NCI-H2227 (cell line): ENCODE results near the gene SUMO4.

Experiments
- DNase-seq: peaks from one replicate; lab custom pipeline; 2025; ENCODE audit not compliant: unreplicated experiment; lab: John Stamatoyannopoulos, UW

The SUMO4 gene

GRCh38 chr6:149389509-149390297 is 10.4 kb upstream of the SUMO4 start:
- no peak for DNase-seq

DNA sequence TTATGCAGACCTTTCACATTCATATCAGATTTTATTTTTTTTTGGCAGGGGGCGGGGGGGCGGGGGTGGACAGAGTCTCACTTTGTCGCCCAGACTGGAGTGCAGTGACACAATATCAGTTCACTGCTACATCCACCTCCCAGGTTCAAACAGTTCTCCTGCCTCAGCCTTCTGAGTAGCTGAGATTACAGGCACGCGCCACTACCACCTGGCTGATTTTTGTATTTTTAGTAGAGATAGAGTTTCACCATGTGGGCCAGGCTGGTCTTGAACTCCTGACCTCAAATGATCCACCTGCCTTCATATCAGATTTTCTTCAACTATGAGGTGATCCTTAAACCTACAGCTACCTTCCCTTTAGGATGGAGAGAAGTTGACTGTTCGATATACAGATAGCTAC is 8.0 kb upstream of the SUMO4 start:
- DNase-seq, result no peak

GRCh38 chr6:149392535-149392934 is 7.5 kb upstream of the SUMO4 start:
- no peak for DNase-seq

GRCh38 chr6:149393002-149393679 is 6.9 kb upstream of the SUMO4 start:
- DNase-seq, result no peak

GRCh38 chr6:149395185-149395584 is 4.9 kb upstream of the SUMO4 start:
- DNase-seq, result no peak

DNA sequence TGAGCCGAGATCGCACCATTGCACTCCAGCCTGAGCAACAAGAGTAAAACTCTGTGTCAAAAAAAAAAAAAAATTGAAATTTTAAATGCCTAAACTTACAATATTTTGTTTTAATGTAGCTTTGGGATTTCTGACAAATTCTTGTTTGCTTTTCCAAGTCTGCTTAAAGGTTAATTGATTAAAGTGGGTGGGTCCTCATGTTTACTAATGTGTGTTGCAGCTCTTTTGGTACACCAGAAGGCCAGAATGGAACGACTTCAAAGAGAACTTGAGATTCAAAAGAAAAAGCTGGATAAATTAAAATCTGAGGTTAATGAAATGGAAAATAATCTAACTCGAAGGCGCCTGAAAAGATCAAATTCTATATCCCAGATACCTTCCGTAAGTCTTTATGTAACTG is 2.7 kb upstream of the SUMO4 start:
- DNase-seq, result no peak

DNA sequence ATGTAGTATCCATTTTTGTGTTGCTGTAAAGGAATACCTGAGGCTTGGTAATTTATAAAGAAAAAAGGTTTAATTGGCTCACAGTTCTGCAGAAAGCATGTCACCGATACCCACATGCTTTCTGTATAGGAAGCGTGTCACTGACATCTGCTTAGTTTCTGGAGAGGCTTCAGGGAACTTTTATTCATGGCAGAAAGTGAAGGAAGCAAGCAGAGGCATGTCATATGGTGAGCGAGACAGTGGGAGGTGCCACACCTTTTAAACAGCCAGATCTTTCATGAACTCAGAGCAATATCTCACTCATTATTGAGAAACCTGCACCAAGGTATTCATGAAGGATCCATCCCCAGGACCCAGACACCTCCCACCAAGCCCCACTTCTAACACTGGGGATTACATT is 3.5 kb downstream of the SUMO4 start:
- no peak for DNase-seq

DNA sequence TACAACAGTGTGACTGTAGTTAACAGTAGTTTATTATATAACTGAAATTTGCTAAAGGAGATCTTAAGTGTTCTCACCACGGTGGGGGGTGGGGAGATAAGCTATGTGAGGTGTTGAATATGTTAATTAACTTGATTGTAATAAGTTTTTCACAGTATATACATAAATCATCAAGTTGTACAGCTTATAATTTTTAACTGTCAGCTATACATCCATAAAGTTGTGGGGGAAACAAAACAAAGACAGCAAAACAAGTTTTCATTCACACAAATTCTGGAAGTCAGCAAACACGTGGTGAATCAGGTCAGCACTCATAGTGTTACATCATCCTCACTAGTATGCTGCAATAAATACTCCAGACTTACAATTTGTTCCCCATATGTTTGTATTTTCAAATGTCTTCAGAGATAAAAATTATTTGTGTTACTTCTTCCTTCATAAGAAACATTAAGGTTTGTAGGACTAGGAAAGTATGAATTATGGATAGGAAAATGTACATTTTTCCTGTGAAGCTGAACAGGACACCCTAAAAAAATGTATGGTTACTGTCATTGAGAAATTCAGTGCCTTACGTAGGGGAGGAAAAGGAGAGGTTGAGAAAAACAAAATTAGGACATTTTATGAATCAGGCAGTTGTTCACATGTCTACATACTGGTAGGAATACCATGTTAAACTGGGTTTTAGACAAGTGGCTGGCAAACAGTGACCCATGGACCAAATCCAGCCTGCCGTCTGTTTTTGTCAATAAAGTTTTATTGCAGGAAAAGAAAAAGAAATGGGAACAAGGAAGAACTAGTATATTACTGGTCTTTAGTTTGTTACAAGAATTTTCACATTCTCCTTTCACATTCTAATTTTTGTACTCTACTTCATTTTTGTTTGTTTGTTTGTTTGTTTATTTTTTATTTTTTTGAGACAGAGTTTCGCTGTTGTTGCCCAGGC is 6.0 kb downstream of the SUMO4 start:
- no peak for DNase-seq

GRCh38 chr6:149409617-149410016 is 9.6 kb downstream of the SUMO4 start:
- DNase-seq, result no peak

DNA sequence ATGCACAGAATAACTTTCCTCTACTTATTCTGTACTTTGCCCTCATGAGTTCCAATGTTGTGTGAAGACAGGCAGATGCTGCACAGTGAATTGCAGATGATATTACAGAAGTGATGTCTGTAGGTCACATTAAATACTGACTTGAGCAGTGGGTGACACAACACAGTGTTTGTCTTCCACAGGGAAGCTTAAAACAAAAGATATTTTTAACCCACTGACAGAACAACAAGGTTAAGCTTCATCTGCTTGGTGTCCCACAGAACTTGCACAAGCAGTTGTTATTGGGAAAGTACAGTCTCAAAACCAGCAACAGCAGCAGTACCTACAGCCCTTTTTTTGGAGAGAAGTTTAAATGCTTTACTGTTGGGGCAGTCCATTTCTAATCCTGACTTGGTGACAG is 10.5 kb downstream of the SUMO4 start:
- no peak for DNase-seq

DNA sequence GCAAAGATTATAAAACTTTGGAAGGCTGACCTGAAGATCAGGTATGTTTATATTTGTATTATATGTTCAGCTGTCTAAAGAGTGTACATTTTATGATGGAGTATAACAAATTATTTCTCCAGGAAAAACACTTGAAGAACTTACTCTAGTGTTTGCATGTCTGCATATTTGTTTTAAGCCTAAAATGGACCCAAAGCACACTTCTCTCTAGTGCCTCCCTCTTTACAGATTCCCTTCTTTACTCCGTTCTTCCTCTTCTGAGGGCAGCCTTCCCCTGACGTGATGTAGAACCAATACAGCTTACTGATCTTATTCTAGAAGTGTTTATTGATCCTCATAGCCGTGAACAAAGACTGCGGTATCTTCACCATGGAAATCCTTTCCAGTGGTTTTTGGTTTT is 13.9 kb downstream of the SUMO4 start:
- DNase-seq, result no peak

GRCh38 chr6:149414821-149415220 is 14.8 kb downstream of the SUMO4 start:
- DNase-seq, result no peak

DNA sequence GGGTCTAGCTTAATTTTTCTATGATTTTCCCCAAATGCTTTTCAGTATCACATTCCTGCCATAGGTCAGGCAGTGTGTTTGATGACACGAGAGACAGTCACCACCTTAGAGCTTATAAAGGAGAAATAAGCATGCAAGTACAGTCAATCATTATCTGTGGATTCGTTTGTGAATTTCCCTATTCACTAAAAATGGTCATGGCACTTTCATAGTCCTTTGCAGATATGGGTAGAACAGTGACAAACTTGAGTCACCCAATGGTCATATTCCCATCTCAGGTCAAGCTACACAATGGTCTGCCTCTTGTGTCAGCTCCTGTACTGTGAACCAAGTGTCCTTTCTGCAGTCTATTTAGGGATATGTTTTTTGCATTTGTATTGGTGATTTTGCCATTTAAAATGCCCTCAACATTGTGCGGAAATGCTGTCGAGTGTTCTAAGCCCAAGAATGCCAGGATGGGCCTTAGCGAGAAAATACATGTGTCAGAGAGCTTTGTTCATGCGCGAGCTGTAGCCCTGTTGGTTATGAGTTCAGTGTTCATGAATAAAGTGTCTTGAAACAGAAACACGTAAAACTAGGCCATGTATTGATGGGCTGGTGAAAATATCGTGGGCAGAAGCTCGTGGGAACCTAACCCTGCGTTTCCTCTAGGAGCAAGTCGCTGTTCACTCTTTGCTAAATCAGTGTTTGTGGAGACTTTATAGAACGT is 19.8 kb downstream of the SUMO4 start:
- DNase-seq, result no peak

GRCh38 chr6:149421132-149421531 is 21.1 kb downstream of the SUMO4 start:
- DNase-seq, result no peak

GRCh38 chr6:149422581-149422980 is 22.5 kb downstream of the SUMO4 start:
- DNase-seq, result no peak

DNA sequence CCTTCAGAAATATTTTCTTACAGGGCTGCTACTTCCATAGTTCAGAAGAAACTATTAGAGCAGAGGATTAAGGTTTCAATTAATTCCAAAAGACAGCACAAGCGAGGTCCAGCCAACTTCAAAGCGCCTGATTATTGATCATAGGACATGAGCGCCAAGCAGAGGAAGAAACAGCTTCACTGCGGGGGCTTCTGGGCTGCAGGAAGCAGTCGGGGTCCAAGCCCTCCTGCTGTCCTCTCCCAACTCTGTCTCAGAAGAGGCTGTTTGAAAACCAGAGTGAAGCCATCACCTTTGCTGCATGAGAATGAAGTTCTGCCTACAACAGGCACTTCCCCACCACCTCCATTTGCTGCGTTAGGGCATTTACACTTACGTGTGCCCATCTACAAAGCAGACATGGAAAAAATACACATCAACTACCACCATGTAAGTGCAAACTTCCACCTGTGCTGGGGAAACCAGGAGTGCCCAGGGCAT is 23.9 kb downstream of the SUMO4 start:
- no peak for DNase-seq

DNA sequence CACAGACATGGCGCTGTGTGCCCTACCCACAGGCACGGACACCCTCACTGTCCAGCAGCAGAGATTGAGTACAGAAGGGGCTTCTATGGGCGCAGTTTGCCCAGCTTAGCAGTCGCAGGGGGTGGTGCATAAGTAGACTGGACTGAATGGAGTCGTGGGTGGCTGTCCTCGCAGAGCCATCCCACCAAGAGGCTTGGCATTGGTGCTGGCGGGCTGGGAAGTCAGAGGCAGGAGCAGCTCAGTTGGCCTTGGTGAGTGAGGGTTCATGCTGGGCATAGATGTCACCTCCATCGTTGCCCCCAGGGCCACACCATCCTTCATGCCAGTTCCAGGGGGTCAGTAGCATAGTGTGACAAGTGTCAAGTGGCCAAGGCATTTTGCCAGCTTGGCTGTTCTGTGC is 25.2 kb downstream of the SUMO4 start:
- no peak for DNase-seq

DNA sequence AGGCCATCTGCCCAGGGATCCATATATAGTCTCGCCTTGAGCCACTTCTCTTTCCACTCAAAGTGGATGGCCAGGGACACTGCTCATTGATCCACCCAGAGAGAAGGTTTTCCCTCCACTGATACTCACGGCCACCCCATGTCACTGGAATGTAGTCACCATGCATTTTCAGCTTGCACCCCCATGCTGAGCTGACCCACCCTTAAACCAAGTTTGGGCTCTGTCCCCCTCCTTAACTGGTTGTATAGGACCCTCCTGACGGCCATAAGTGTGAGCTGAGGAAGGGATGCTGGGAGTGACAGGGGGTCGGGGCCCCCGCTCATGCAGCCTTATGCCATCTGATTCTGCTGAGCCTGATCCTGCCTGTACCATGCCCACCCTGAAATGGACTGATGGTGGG is 25.7 kb downstream of the SUMO4 start:
- DNase-seq, result no peak

- DNase-seq, result no peak
These were observed 28.5 kb downstream of the SUMO4 start for GRCh38 chr6:149428606-149429005.

DNA sequence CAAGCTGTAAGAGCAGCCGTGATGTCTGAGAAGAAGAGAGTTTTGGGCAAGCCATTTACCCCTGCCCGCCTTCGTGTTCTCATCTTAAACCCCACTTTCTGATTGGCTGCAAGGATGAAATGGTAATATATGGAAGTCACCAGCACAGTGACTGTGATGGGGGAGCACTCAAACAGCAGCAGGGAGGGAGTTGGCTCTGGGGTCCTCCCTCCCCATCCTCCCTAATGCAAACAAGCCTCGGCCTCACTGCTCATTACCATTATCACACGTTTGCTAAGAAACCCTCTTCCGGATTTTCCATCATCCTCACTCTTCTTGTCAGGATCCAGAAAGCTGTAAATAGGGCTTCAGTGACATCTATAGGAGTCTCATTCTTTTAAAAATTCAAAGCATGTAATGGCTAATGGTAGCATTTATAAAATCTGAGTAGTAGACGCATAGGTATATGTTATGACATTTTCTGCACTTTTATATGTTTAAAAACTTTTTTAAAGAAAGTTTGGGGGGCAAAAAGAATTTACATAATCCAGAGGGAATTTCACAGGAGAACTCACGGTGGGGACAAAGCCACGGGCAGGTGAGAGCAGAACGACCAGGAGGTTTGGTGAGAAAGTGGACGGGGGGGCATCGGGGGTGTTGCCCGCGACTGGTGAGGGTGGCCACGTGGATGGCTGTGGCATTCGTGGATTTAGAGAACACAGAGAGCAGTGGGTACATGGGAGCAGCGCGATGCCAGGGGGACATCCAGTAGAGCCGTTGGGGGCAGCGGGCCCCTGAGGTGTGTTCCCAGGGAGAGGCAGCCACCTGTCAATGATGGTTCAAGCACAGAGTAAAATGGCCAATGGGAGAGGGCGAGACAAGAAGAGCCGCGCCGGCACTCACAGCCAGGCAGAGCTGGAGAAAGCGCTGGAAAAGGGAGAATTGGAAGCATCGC is 29.6 kb downstream of the SUMO4 start:
- no peak for DNase-seq
